NCI-H146 treated with DMSO at 0.1 percent for 48 hours (cell line): ENCODE measurements around the gene TRIM44.

Source experiments
- DNase-seq: peaks from one replicate; lab custom pipeline; 2025; ENCODE audit not compliant: unreplicated experiment; lab: John Stamatoyannopoulos, UW

Gene TRIM44

GRCh38 chr11:35785287-35786167 lies 123.0 kb downstream of the TRIM44 start:
- peak; percentile 70 for DNase-seq

- DNase-seq: no peak
Measured at GRCh38 chr11:35786188-35786587, 123.6 kb downstream of the TRIM44 start.

GRCh38 chr11:35787013-35787504 lies 124.5 kb downstream of the TRIM44 start:
- DNase-seq: no peak

- DNase-seq: no peak
Measured at GRCh38 chr11:35787626-35788025, 125.1 kb downstream of the TRIM44 start.

GRCh38 chr11:35791088-35791958 lies 128.7 kb downstream of the TRIM44 start:
- peak; percentile 79 for DNase-seq

GRCh38 chr11:35792148-35792845 lies 129.7 kb downstream of the TRIM44 start:
- DNase-seq: no peak

- DNase-seq: no peak
Measured at GRCh38 chr11:35792846-35793192, 130.2 kb downstream of the TRIM44 start.

GRCh38 chr11:35794333-35794732 lies 131.8 kb downstream of the TRIM44 start:
- DNase-seq: no peak

GRCh38 chr11:35794850-35795249 lies 132.3 kb downstream of the TRIM44 start:
- no peak for DNase-seq

- DNase-seq: no peak
Measured at GRCh38 chr11:35796562-35796961, 134.0 kb downstream of the TRIM44 start.

GRCh38 chr11:35798423-35798822 lies 135.8 kb downstream of the TRIM44 start:
- DNase-seq: no peak

GRCh38 chr11:35798983-35799382 lies 136.4 kb downstream of the TRIM44 start:
- DNase-seq: no peak

- DNase-seq: no peak
Measured at GRCh38 chr11:35799655-35800054, 137.1 kb downstream of the TRIM44 start.

GRCh38 chr11:35800970-35801953 lies 138.7 kb downstream of the TRIM44 start:
- no peak for DNase-seq

- DNase-seq: no peak
Measured at GRCh38 chr11:35802221-35802620, 139.6 kb downstream of the TRIM44 start.

- DNase-seq: no peak
Measured at GRCh38 chr11:35802672-35803071, 140.1 kb downstream of the TRIM44 start.

GRCh38 chr11:35803115-35803514 lies 140.5 kb downstream of the TRIM44 start:
- no peak for DNase-seq

GRCh38 chr11:35804451-35805040 lies 142.0 kb downstream of the TRIM44 start:
- no peak for DNase-seq

- DNase-seq: no peak
Measured at GRCh38 chr11:35809561-35809960, 147.0 kb downstream of the TRIM44 start.
